Measurements from ENCODE around the gene BPHL.
"Not testable (repeated sequence)": the region's sequence is repeated elsewhere in the genome, so short reads cannot be mapped to it uniquely, and the experiment has no call there.

The BPHL gene

DNA sequence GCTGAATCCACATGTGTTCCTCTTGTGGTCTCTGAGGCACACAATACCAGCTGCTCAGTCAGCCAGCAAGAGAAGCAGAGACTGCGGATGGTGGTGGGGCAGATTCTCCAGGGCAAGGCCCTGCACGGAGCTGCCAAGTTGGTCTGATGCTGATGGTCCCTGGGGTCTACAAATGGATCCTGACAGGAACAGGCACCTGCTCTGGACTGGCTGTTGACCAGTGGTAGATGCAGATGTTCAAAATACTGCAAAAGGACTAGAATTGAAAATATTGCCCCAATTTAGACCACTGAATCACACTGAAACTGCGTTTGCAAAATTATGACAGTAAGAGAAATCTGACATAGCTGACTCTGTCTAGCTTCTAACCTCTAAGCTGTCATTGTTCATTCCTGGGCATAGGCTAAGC, 68.5 kb downstream of the BPHL start:
- Histone ChIP-seq H3K4me3 (no peak overlapping the region), H3K4me1 (no peaks in the 10 kb centered on the region), H3K9me3 (no peaks in the 10 kb centered on the region), H3K27me3 (no peaks in the 10 kb centered on the region), H3K36me3 (no peaks in the 10 kb centered on the region), H3K27ac (no peak overlapping the region)
- TF ChIP-seq CTCF (IDR thresholded peaks at IDR 0.05): no peak
- DNase-seq: no peak
- intact Hi-C loops (cut with DNase I; ENCODE audit: low total_unique reads): no loop called here

- Histone ChIP-seq H3K4me1 (no peaks in the 10 kb centered on the region), H3K9me3 (no peaks in the 10 kb centered on the region), H3K27me3 (no peaks in the 10 kb centered on the region), H3K36me3 (no peaks in the 10 kb centered on the region), H3K4me3 (no peak overlapping the region), H3K27ac (no peak overlapping the region)
- intact Hi-C loops (cut with DNase I; ENCODE audit: low total_unique reads): no loop called here
- no peak for DNase-seq
- no peak for TF ChIP-seq CTCF (IDR thresholded peaks at IDR 0.05)
Observed at GRCh38 chr6:3188262-3188661, 69.8 kb downstream of the BPHL start.

DNA sequence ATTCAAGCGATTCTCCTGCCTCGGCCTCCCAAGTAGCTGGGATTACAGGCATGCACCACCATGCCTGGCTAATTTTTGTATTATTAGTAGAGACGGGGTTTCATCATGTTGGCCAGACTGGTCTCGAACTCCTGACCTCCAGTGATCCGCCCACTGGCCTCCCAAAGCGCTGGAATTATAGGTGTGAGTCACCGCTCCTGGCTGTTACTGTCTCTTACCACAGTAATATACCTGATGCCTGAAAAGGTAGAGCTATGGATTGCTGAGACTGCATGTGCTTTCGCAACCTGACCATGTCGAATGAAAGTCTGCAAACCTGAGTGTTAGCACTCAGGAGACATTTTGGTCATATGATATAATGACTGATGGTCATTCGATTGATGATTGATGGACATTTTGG, 70.7 kb downstream of the BPHL start:
- DNase-seq; H3K4me3 ChIP-seq; H3K9me3 ChIP-seq; H3K36me3 ChIP-seq; intact Hi-C loops (cut with DNase I; ENCODE audit: low total_unique reads); H3K4me1 ChIP-seq; H3K27me3 ChIP-seq; H3K27ac ChIP-seq: not testable (repeated sequence)

- H3K4me3 ChIP-seq: no peak overlapping the region
- intact Hi-C loops (cut with DNase I; ENCODE audit: low total_unique reads): no loop called here
- no peak overlapping the region for H3K27ac ChIP-seq
- no peak for DNase-seq
- H3K9me3 ChIP-seq: no peaks in the 10 kb centered on the region
- no peak for TF ChIP-seq CTCF (IDR thresholded peaks at IDR 0.05)
- H3K36me3 ChIP-seq: no peaks in the 10 kb centered on the region
- no peaks in the 10 kb centered on the region for H3K27me3 ChIP-seq
- peaks cover 0 to 6% (median 0%) of the 10 kb centered on the region in 4 donors for H3K4me1 ChIP-seq
Observed at GRCh38 chr6:3190056-3190455, 71.5 kb downstream of the BPHL start.

- H3K9me3 ChIP-seq: no peaks in the 10 kb centered on the region
- H3K27ac ChIP-seq: no peak overlapping the region
- intact Hi-C loops (cut with DNase I; ENCODE audit: low total_unique reads): no loop called here
- H3K4me3 ChIP-seq: no peak overlapping the region
- peaks cover 0 to 6% (median 0%) of the 10 kb centered on the region in 4 donors for H3K4me1 ChIP-seq
- DNase-seq: no peak
- no peaks in the 10 kb centered on the region for H3K36me3 ChIP-seq
- TF ChIP-seq CTCF (IDR thresholded peaks at IDR 0.05): no peak
- no peaks in the 10 kb centered on the region for H3K27me3 ChIP-seq
Observed at GRCh38 chr6:3190779-3191178, 72.3 kb downstream of the BPHL start.

DNA sequence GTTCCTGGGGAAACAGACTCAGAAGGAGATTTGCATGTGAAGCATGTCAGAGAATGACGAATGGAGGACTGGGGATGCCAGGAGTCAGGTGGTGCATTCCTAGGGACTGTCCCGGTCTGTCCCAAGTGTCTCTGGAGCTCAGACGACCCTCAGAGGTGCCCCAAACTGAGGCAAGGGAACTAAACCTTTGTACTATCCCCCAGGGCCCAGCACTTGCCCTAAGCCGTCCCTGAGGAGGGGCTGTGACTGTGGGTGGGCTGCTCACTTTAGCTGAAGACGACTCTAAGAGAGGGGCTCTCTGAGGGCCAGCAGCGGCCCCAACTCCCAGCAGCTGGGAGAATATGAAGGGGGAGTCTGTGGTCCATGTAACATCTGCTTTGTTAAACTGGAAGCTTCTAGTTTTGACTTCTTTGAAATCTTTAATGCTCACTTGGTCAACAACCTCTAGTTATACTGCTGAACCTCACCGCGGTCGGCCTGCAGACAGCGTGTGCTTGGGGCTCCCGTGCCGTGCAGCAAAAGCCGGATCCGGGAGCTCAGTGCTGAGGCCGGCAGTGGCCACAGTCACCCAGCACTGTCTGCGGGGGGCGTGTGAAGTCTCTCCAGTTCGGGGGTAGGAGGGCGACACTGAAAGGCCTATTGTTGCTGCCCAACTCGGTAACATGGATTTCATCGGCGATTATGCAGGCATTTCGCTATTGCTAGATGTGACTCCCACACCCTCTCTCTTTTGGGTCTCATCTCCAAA, 74.8 kb downstream of the BPHL start:
- no peak for DNase-seq
- no peaks in the 10 kb centered on the region for H3K27me3 ChIP-seq
- intact Hi-C loops (cut with DNase I; ENCODE audit: low total_unique reads): no loop called here
- peaks cover 0 to 6% (median 0%) of the 10 kb centered on the region in 4 donors for H3K4me1 ChIP-seq
- H3K27ac ChIP-seq: no peak overlapping the region
- no peak overlapping the region for H3K4me3 ChIP-seq
- H3K9me3 ChIP-seq: no peaks in the 10 kb centered on the region
- H3K36me3 ChIP-seq: no peaks in the 10 kb centered on the region
- no peak for TF ChIP-seq CTCF (IDR thresholded peaks at IDR 0.05)

Measured in tibial artery (tissue), 4 donors.